Large intestine (tissue), 3 donors: ENCODE data around the gene LRRK1. TPM values are rescaled to one million over a fixed set of nuclear protein-coding genes. Genes with fewer than 3 reads are reported as not detected.

Source experiments
- DNase-seq, 2 donors: peaks; one replicate each; pipeline versions ENCODE4 v3.0.0 to v3.0.0-alpha.2; 2013
- H3K27ac ChIP-seq: one replicate; pipeline ENCODE4 v1.5.1; 2013; ENCODE audit warnings: low read length
- H3K27me3 ChIP-seq: 2 replicates; pipeline ENCODE4 v1.6.1; 2013; ENCODE audit warnings: low read length; ENCODE audit not compliant: control insufficient read depth, insufficient read depth
- H3K36me3 ChIP-seq: 2 replicates; pipeline ENCODE4 v1.6.1; 2013; ENCODE audit warnings: low read length; ENCODE audit not compliant: control insufficient read depth, insufficient read depth
- H3K4me1 ChIP-seq: one replicate; pipeline ENCODE4 v1.6.1; 2013; ENCODE audit warnings: low read length; ENCODE audit not compliant: control insufficient read depth, insufficient read depth
- H3K4me3 ChIP-seq: one replicate; pipeline ENCODE4 v1.5.1; 2013; ENCODE audit warnings: low read length
- H3K9me3 ChIP-seq: one replicate; pipeline ENCODE4 v1.6.1; 2013; ENCODE audit warnings: mild to moderate bottlenecking, low read depth, low read length, moderate library complexity; ENCODE audit not compliant: control insufficient read depth
- WGBS: methylation state at CpG from one replicate; pipeline ENCODE4 v1.1.5; 2013; ENCODE audit warnings: low lambda C conversion rate; ENCODE audit not compliant: insufficient coverage; 5-methylcytosine and 5-hydroxymethylcytosine counted together
- polyA plus RNA-seq: library from polyadenylated mRNA; unstranded; fragments of 120-200 nt; gene quantifications from one replicate; pipeline ENCODE4 v1.2.1, GENCODE V29; 2013

Gene LRRK1
- polyA plus RNA-seq, 1 donor = 4.2 TPM

DNA sequence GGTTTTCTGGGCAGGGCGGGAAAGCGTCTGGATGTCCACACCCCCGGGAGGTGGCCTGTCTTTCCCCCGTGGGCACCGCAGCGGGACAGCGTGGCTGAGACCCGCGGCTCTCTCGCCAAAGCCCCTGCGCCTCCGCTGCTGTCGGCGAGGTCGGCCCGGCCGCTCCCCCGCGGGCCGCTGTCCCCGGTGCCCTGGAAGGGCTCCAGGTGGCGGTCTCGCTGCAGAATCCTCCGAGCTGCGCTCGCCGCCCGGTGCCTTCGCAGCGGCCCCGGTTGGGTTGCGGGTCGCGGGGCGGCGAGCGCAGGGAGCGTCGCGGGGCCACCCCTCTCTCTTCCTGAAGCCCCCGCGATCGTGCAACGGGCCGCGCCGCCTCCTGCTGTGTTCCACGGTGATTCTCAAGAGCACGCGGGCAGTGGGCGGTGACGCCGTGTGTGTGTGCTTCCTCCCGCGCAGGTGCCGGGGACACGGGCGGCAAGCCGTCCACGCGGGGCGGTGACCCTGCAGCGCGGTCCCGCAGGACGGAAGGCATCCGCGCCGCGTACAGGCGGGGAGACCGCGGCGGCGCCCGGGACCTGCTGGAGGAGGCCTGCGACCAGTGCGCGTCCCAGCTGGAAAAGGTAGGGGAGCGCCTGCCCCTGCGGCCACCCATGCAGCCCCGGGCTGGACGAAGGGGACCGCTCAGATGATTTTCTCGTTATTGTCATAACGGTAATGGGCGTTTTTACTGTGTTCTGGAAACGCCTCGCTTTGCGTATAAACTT lies 54.4 kb downstream of the LRRK1 start:
- Histone ChIP-seq H3K9me3 (no peaks in the 10 kb centered on the region), H3K27ac (no peak overlapping the region), H3K4me3 (peak overlapping the region; percentile 18), H3K36me3 (no peaks in the 10 kb centered on the region), H3K4me1 (no peaks in the 10 kb centered on the region), H3K27me3 (peaks cover 42% of the 10 kb centered on the region)
- DNase-seq = peak in 1 of 2 donors; percentile 34
- no CpG with 5 or more reads among the region's 90 CpGs for WGBS

- H3K36me3 ChIP-seq = no peaks in the 10 kb centered on the region
- peaks cover 42% of the 10 kb centered on the region for H3K27me3 ChIP-seq
- DNase-seq = no peak
- no peaks in the 10 kb centered on the region for H3K4me1 ChIP-seq
- no CpG with 5 or more reads among the region's 4 CpGs for WGBS
- H3K9me3 ChIP-seq = no peaks in the 10 kb centered on the region
- H3K4me3 ChIP-seq = no peak overlapping the region
- H3K27ac ChIP-seq = no peak overlapping the region
Measured at GRCh38 chr15:100975043-100975442, 55.9 kb downstream of the LRRK1 start.

GRCh38 chr15:100980410-100981046 lies 61.4 kb downstream of the LRRK1 start:
- H3K4me1 ChIP-seq = peaks cover 3% of the 10 kb centered on the region
- peaks cover 2% of the 10 kb centered on the region for H3K27me3 ChIP-seq
- WGBS = 71% methylated on average over 3 of the region's 4 CpGs
- DNase-seq = no peak
- H3K27ac ChIP-seq = no peak overlapping the region
- H3K4me3 ChIP-seq = no peak overlapping the region
- H3K36me3 ChIP-seq = no peaks in the 10 kb centered on the region
- H3K9me3 ChIP-seq = no peaks in the 10 kb centered on the region

GRCh38 chr15:100981086-100981485 lies 61.9 kb downstream of the LRRK1 start:
- WGBS = no CpG with 5 or more reads among the region's 4 CpGs
- Histone ChIP-seq H3K4me1 (peaks cover 8% of the 10 kb centered on the region), H3K27me3 (peaks cover 2% of the 10 kb centered on the region), H3K4me3 (no peak overlapping the region), H3K9me3 (no peaks in the 10 kb centered on the region), H3K27ac (no peak overlapping the region), H3K36me3 (no peaks in the 10 kb centered on the region)
- DNase-seq = no peak

DNA sequence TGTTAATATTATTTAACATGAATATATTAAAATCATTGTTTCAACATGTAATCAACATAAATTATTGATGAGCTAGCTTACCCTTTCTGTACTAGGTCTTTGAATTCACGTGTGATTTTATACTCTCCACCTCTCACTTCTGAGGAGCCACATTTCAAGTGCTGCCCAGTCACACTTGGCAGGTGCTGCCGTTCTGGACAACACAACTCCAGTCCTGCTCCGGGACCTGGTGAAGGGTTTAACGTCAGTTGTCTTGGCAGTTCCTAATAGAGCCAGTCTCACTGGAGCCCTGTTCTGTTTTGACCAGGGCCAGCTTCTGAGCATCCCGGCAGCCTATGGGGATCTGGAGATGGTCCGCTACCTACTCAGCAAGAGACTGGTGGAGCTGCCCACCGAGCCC lies 64.1 kb downstream of the LRRK1 start:
- no peak for DNase-seq
- Histone ChIP-seq H3K4me3 (no peak overlapping the region), H3K9me3 (no peaks in the 10 kb centered on the region), H3K36me3 (no peaks in the 10 kb centered on the region), H3K27me3 (no peaks in the 10 kb centered on the region), H3K27ac (no peak overlapping the region), H3K4me1 (peaks cover 10% of the 10 kb centered on the region)
- no CpG with 5 or more reads among the region's 7 CpGs for WGBS

DNA sequence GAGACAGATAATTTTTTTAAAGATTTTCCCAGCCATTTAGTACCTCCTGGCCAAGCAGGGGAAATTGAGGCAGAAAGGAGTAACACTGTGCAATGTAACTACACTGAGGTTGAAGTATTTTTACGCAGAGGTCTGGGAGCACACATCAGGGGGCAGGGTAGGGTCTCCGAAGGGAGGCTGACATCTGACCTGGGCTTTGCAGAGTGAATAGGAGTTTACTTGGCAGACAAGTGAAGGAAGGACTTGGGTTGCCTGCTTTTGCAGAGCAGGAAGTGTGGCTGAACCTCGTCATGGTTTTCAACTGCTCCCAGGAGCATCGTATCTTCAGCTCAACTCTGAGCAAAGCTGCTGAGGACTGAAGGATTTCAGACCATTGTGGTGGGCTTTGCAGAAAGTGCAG lies 66.2 kb downstream of the LRRK1 start:
- Histone ChIP-seq H3K36me3 (no peaks in the 10 kb centered on the region), H3K27me3 (no peaks in the 10 kb centered on the region), H3K4me1 (peaks cover 10% of the 10 kb centered on the region), H3K27ac (no peak overlapping the region), H3K9me3 (no peaks in the 10 kb centered on the region), H3K4me3 (no peak overlapping the region)
- DNase-seq = no peak
- WGBS = no CpG with 5 or more reads among the region's 4 CpGs

DNA sequence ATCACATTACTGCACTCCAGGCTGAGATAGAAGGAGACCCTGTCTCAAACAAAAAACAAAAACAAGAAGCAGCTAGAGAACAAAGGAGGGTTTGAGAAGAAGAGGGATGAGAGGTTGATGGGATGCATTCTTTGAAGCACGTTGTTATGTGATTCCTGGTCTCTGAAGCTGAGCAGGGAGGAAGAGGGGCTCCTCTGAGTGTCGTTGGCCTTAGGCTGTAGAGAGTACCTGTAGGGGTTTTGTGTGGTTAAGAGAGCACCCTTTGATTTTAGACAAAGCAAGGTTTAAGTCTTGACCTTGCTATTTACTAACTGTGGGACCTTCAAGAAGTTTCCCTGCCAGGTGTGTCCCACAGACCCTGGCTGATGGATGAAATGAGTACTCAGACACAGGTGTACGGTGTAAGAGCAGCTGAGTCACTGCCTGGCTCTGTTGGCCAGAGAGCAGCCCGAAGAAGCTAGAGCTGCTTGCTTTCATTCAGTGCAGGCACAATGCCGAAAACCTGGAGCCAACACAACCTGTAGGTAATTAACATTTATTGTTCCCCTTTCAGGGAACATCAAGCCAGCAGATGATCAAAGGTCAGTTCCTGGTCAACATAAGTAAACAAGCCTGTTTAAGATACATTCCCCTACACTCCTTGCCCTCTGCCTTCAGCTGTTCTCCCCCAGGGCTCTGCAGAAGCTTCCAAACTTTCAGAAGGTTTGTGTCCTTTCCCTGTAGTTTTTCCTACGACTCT lies 67.2 kb downstream of the LRRK1 start:
- Histone ChIP-seq H3K4me1 (peaks cover 10% of the 10 kb centered on the region), H3K27me3 (no peaks in the 10 kb centered on the region), H3K9me3 (no peaks in the 10 kb centered on the region), H3K27ac (no peak overlapping the region), H3K4me3 (no peak overlapping the region), H3K36me3 (no peaks in the 10 kb centered on the region)
- WGBS = 0% methylated on average over 1 of the region's 6 CpGs
- peak; percentile 24 to 63 for DNase-seq

DNA sequence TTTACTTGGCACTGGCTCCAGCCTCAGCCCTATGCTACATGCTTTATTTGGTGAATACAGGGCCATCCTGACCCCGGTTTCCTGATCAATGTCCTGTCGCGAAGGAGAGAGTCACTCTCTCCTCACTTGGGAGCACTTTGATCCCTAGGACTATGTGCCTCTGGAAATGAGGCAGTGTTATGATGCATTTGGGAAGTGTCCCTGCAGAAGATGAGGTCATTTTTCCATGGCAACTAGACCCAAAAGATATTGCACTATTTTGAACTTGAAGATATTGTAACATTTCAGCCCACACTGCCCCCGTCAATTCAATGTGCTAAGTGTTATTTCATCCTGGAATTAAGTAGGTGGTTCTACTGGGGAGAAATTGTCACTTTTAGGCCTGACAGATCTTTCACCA lies 68.0 kb downstream of the LRRK1 start:
- DNase-seq = peak in 1 of 2 donors; percentile 34
- no peak overlapping the region for H3K27ac ChIP-seq
- H3K4me1 ChIP-seq = peaks cover 10% of the 10 kb centered on the region
- no peaks in the 10 kb centered on the region for H3K36me3 ChIP-seq
- no peaks in the 10 kb centered on the region for H3K9me3 ChIP-seq
- no peaks in the 10 kb centered on the region for H3K27me3 ChIP-seq
- WGBS = no CpG with 5 or more reads among the region's 4 CpGs
- no peak overlapping the region for H3K4me3 ChIP-seq

DNA sequence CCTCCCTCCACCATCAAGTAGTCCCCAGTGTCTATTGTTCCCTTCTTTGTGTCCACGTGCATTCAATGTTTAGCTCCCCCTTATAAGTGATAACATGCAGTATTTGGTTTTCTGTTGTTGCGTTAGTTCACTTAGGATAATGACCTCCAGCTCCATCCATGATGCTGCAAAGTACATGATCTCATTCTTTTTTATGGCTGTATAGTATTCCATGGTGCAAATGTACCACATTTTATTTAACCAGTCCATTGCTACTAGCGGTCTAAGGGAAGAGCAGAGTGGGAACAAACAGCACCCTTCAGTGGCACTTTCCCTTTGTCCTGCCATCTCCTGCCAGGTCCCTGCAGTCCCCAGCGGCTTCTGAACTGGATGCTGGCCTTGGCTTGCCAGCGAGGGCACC lies 69.1 kb downstream of the LRRK1 start:
- H3K4me1 ChIP-seq = peaks cover 10% of the 10 kb centered on the region
- no peak overlapping the region for H3K27ac ChIP-seq
- no peaks in the 10 kb centered on the region for H3K27me3 ChIP-seq
- WGBS = 100% methylated on average over 1 of the region's 5 CpGs
- H3K36me3 ChIP-seq = no peaks in the 10 kb centered on the region
- H3K9me3 ChIP-seq = no peaks in the 10 kb centered on the region
- no peak overlapping the region for H3K4me3 ChIP-seq
- DNase-seq = no peak

DNA sequence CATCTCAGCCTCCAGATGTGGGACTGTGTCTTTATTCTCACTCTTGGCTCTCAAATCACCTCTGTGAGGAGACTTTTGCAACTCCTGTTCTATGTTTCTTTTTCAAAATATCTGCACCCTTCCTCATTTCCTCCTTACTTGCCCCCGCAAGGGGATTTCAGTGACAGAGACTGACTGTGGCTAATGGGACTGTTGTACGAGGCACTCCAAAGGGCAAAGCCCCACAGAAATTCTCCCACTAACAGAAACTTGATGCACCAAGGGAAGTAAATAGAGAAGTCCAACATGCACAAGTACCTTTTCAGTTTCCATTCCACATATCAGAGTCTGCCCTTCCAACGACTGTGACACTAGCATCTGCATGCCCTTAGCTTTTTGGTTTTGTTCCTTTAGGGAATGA lies 69.7 kb downstream of the LRRK1 start:
- Histone ChIP-seq H3K9me3 (no peaks in the 10 kb centered on the region), H3K27ac (no peak overlapping the region), H3K4me1 (peaks cover 10% of the 10 kb centered on the region), H3K36me3 (no peaks in the 10 kb centered on the region), H3K27me3 (no peaks in the 10 kb centered on the region), H3K4me3 (no peak overlapping the region)
- no peak for DNase-seq
- no CpG with 5 or more reads among the region's 3 CpGs for WGBS
